ENCODE measurements around the gene MAP3K20.
"Not testable (repeated sequence)": the region's sequence is repeated elsewhere in the genome, so short reads cannot be mapped to it uniquely, and the experiment has no call there.

MAP3K20 gene

DNA sequence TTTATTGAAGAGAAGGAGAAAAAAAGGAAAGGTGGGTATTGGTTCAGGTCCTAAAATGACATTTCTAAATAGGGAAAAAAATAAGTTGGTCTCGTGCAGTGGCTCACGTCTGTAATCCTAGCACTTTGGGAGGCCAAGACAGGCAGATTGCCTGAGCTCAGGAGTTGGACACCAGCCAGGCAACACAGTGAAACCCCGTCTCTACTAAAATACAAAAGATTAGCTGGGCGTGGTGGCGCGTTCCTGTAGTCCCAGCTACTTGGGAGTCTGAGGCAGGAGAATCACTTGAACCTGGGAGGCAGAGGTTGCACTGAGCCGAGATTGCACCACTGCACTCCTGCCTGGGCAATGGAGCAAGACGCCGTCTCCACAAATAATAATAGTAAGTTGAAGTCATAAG, 131.5 kb downstream of the MAP3K20 start:
- not testable (repeated sequence) for DNase-seq

DNA sequence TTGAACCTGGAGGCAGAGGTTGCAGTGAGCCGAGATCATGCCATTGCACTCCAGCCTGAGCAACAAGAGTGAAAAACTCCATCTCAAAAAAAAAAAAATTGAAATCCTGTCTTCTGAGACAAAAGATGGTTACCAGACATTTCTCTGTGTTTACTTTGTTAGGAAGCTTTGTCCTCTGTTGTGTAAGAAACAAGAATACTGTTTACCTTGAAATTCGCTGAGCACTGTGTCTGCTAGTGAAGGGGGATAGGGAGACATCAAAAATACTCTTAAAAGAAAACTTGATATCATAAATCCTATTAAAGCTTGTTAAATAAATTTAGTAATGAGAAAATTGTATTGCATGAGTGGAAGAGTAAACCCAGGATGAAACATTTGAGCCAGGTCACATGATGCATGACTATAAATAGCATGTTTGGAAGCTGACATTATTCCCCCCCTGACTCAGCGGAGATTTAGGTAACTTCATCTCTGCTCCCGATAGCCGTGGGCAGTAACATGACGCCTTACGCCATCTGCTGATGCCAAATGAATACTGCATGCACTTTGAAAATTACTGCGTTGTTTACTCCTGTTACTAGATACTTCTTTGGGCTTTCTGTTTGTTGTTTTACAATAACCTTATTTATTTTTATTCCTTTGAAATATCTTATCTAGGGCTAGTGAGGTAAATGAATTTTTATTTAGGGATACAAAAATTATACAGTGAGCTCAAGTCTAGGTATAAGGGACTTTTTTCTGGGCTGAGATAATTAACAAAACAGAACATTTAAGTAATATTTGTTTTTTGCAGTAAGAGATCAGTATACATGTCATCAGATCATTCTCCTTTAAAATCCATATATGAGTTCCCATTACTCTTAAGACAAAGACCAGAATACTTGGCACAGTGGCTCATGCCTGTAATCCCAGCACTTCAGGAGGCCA, 134.9 kb downstream of the MAP3K20 start:
- DNase-seq, result peak; percentile 47

DNA sequence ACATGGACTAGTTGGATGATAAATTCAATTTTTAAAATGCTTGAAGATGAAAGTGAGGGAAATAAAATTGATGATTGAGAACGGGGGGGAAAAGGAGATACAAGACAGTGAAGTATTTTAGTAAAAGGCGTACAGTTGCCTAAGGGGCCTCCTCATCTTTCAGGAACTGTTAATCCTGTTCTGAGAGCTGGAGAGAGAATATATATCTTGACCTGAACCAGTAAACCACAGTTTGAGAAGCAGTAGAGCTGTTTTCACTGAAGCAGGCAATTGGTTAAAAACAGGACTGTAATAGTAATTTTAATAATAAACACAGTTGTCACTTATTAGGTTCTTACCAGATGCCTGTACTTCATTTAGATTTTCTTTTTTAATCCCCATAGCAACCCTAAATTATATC, 137.5 kb downstream of the MAP3K20 start:
- DNase-seq, result no peak

DNA sequence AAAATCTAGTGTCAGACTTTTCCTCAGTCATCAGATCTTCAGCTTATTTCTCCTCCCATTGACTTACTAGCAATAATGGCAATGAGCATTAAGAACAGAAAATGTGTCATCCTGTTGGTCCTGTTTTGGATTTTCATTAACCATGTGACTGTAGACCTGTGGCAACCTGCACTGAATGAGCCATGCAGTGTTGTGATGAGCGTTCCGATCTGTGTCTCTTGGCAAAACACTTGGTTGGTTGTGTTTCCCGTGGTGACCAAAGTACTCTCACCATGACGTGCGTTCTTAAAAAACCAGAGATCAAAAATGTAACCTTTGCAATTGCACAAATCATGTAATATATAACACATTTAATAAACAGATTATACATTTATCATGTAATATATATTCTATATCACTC, 138.6 kb downstream of the MAP3K20 start:
- DNase-seq, result no peak

DNA sequence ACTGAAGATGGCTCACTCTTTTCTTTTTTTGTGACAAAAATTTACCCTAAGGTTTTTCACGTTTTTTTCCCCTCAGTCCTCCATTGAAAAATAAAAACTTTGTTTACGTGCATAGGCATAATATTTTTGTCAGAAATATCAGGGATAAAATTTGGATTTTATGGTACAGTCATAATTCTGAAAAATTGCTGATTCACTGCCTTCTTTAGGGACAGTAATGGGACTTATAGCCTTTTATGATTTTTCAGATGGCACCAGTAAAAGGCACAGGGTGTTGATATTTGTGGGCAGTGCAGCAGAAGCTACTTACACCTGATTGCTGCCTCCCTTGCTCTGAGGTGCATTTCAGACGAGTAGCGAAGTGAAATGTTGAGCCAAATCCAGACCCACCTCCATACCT, 139.7 kb downstream of the MAP3K20 start:
- DNase-seq, result no peak

DNA sequence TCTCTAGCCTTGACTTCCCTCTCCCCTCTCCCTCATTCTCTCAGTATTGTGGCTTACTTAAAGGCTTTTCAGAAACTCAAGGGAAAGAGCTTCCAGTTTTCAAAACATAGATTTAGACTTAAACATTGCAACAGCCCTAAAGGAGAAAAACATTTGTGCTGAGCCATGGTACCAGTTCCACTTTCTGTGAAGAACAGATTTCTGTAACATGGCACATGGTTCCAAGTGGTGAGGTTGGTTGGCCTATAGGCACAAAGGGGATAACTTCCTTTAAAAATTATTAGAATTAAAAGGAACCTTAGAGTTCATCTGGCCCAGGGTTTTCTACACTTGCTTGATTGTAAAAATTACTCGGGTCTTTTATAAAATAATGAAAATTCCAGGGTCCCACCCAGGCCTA, 140.4 kb downstream of the MAP3K20 start:
- DNase-seq, result no peak

DNA sequence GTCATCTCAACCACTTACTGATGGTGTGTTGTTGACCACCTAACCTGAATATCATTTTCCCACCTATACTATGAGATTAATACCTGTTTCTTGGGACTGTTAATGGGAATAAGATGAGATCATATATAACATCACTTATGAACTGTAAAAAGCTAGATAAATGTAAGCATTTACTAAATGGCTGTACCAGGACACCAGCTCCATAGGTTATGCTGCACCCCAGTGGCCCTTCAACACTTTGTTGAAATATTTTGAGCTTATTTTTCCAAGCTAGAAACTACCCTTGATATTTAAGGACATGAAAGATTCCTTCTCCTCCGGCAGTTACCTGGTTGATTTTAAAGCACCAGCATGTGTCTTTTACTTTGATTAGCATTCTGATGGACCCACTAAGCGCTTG, 141.0 kb downstream of the MAP3K20 start:
- DNase-seq, result no peak

DNA sequence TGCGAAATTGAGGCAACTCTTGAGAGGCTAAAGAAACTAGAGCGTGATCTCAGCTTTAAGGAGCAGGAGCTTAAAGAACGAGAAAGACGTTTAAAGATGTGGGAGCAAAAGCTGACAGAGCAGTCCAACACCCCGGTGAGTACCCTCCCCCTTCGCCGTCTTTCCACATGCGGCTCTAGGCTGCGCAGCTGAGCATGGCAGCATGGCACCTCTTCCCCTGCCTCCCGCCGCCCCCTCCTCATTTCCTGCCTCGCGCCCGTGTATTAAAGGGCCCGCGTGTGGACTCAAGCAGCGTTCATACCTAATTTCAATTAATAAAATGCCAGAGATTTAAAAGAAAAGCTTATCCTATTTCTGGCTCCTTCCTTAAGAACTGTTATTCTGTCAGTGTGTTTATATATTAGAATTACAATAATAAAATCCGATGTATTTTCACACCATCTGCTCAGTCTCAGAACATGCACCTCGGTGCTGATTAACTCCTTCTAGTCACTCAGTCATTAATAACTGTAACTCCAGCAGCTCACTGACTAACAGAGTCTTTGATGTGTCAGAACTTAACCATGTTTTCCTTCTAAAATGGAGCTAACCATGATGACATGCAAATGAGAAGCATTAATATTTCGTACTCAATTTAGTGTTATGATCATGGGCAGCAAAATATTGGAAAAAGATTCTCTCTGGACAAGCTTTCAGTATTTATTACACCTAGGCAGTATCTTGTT, 141.6 kb downstream of the MAP3K20 start:
- no peak for DNase-seq

DNA sequence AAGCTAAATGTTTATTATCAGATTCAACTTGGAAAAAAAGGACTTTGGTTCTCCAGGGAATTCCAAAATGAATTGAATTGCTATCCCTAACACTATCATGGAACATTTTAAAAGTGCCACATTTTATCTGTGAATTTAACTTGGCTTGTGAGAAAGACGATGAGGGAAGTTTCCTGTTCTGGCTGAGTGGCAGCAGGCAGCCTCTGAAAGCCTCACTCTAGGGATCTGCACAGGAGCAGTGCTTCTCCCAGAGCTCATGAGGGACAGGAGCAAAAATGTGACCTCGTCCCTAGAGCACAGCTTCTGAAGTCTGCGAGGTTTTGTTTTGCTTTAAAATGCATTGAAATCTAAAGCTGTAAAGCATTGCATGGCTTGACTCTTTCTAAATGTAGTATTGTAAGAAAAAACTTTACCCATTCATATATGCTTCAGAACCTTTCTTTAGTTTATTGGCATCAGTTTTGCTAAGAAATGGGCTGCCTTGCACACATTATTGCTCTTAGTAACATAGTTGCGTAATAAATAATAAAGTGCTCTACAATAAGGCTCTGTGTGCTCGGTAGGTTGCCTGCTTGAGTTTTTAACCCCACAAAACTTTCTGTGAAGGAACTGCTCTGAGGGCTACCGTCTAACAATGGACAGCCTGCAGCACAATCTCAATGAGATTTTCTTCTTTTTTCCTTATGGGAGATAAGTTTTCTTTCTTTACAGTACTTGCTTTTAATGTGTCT, 142.8 kb downstream of the MAP3K20 start:
- no peak for DNase-seq

DNA sequence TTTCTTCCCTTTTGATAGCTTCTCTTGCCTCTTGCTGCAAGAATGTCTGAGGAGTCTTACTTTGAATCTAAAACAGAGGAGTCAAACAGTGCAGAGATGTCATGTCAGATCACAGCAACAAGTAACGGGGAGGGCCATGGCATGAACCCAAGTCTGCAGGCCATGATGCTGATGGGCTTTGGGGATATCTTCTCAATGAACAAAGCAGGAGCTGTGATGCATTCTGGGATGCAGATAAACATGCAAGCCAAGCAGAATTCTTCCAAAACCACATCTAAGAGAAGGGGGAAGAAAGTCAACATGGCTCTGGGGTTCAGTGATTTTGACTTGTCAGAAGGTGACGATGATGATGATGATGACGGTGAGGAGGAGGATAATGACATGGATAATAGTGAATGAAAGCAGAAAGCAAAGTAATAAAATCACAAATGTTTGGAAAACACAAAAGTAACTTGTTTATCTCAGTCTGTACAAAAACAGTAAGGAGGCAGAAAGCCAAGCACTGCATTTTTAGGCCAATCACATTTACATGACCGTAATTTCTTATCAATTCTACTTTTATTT, 145.6 kb downstream of the MAP3K20 start:
- DNase-seq, result no peak

DNA sequence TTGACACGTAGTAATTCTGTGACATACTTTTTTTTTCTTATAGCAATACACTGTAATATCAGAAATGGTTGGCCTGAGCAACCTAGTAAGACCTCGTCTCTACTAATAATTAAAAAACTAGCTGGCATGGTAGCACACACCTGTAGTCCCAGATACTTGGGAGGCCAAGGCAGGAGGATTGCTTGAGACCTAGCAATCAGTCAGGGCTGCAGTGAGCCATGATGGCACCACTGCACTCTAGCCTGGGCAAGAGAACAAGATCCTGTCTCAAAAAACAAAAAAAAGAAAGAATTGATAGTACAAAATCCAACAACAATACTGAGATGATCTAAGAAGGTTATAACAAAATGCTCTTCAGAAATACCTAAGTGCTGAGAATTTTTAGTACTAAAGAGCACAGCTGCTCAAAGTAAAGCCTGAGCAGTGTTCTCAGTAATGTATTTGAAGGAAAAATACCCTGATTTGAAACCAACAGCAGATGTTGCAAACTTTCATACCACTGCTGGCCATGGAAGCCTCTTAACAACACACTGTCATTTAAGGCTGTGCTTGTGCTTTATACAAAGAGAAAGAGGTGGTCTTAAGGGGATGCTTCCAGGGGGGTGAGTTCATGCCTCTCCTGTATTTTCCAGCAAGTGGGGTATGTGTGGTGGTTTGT, 146.4 kb downstream of the MAP3K20 start:
- no peak for DNase-seq

DNA sequence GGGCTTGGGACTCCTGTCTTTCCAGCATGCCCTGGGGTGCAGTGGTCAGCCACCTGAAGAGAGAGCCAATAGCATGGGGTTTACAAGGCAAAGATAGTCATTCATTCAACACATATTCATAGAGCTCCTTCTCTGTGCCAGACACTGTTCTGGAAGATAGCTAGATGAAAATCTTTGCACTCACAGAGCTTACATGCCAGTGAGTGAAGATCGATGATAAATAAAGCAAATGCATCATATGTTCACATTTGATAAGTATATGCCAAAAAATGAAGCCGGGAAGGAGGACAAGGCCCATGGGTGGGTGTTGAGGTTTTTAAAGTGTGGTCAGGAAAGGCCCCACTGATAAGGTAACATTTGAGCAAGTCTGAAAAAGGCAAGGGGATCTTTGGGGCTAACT, 148.2 kb downstream of the MAP3K20 start:
- no peak for DNase-seq

DNA sequence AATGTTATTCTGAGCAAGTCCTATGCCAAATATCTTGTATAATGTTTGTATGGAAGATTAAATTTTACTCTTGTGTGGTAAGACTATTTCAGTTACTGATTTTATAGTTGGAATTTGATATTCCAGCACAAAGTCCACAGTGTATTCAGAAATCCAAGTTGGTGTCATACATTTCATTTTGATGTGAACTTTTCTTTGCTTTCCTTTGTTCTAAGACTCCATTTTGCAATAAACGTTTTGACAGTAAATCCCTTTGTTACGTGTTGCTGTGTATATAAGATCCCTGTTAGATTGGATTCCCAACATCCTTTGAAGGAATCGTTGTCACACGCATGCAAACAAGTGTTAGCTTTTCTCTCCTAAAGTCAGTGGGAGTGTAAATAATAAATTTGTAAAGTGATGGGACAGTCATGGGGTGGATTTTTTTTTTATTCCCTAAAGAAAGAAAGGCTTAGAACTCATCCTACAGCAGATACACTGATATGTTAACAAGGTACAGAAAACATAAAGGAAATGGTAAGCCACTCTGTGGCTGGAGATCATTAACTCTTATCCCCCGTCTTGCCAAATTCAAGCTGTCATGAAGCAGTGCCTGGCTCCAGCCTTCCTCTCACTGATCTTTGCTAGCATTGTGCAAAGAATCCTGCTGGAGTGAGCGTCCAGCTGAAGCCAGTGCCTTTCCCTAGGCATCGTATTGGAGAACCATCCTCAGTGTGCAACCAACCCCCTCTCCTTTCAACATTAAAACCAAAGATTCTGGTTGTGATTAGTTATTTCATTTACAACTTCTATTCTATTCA, 151.5 kb downstream of the MAP3K20 start:
- DNase-seq, result no peak

DNA sequence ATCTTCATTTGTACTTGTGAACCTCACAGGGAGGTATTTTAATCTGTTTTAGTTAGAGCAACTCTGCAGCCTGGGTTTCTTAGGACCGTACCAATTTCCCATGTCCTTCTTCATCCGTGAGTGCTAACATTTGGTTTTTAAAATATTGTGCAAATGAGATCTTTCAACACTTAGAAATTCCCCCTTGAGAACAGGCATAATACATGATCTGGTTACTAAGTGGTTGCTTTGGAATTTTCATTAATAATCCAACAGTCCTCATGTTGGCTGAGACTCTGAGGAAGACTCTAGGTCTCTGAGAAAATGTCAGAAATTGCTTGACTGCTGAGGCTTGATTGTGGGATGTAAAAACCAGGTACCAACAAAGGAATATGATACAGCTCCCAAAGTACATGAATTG, 153.4 kb downstream of the MAP3K20 start:
- no peak for DNase-seq

DNA sequence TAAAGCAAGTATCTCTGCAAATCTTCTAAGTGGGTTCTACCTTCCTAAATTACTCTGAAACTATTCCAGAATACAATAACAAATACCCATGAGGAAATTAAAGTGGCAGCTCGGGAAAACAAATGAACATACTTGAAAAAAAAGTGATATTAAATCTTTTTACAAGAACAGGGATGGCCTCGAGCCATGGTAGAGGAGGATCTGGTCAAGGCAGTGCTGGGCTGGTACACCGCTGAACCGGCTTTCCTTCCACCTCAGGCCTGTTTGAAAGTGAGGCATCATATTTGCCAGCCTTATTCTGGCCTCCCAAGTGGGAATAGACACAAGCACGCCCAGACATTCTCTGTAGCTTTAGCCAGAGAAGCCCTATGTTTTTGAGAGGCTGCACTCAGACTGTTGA, 154.5 kb downstream of the MAP3K20 start:
- no peak for DNase-seq

DNA sequence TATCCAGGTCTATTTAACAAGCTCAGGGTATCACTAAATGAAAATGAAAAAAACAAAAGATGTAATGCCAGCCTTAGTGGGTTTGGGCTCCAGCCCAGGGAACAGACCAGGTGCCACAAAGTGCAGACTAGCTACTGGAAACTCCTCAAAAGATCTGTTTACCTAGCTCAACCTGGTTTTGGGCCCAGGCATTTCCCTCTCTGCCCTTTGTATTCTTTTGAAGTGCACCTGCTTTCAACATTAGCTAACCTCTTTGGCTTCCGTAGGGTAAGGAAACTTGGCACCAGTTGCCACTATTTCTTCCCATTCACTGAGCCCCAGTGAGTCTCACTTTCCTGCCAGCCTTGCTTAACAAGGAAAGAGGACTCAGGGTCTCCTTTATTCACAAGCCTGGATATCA, 155.4 kb downstream of the MAP3K20 start:
- no peak for DNase-seq

DNA sequence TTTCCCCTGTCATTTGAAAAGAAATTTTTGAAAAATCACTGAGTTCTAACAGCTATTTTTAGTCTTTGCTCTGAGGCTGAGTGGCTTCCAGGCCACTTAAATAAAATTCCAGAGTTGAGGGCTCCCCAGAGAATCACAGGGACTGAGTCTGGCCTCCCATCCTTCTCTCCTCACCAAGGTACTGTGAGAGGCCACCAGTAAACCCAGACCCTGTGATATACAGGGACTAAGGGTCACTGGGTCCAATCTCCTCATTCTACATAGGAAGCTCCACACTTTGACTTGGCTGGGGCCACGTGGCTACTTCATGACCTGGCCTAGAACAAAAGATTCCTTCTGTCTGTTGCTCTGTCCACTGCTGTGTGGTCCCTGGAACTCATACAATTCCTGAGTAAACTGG, 155.8 kb downstream of the MAP3K20 start:
- DNase-seq, result no peak

DNA sequence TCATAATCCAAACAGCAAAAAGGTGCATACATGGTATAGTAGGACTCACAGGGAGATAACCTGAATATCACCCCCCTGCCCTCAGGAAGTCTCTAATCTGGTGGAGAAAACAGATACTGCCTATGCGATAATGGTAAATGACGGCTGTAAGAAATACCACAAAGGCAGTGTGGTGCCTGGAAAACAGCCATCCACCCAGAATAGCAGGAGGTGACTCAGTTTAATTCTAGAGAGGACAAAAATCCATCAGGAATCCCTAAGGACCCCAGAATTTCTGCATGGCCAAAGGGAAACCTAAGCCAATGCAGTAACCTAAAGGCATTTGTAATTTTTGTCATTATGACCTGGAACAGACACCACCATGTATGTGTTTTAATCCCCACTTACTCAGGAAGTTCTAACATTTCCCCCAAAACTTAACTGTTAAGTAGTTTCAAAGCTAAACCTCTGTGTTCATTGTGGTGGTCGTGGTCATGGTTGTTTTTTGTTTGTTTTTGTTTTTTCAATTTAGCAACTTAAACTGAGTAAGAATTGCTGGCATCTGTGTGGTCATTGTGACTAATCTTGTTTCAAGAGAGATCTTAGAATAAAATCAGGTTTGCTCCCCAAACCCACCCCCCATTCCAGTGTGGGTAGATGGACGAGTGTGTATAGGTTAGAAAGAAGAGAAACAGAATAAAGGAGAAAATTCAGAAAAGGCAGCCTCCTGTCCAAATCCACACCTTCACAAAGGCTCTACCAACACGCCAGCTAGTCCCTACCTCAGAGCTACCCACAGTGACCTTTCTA, 157.5 kb downstream of the MAP3K20 start:
- DNase-seq, result no peak

DNA sequence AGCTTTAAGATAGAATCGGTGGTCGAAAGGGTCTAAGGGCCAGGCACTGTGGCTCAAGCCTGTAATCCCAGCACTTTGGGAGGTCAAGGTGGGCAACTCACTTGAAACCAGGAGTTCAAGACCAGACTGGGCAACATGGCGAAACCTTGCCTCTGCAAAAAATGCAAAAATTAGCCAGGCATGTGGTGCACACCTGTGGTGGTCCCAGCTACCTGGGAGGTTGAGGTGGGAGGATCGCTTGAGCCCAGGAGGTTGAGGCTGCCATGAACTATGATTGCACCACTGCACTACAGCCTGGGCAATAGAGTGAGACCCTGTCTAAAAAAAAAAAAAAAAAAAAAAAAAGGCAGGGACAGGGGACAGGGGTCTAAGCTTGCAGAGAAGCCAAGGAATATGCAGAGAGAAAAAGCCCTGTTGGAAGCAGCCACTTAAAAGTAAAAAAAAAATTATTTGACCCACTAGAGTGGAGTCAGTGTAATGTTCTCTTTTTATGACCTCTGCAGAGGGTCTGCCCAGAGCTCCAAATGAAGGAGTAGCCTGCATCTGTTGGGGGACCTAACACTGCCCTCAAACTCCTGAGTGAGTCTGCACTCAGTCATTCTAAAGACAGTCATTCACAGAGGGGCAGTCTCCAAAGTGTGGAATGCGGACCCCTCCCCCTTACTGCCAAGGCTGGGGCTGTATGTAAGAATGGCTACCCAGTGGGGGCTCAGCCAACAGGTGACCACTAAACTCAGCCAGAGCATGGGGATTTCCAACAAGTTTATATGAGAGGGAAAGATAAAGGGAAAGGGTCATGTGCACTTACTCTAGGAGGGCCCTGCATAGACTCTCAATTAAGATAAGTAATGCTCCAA, 160.5 kb downstream of the MAP3K20 start:
- DNase-seq, result no peak

DNA sequence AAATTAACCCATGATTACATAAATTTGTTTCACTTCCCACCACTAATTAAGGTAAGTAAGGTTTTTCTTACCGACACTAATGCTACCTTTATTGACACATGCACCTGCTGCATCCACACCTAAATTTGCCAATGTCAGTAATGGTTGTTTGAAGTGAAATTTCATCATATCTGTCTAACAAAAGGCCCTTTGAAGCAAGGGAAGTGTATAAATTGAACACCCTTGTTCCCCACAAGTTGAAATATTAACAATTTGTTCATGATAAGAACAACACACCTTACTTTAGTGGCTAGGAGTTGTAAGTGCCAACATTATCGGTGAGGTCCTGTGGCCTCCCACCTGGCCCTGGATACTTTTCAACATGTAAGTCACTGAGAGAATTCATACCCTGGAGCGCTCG, 162.7 kb downstream of the MAP3K20 start:
- DNase-seq, result no peak
